K562 (cell line): ENCODE results near the gene RAD23B. TPM values are rescaled to one million over a fixed set of nuclear protein-coding genes. Genes with fewer than 3 reads are reported as not detected.

Experiments used
- ATAC-seq: fragments of 200-7000 bp; cut with Tn5 transposase; 3 replicates; pipeline ENCODE4 v1.9.1; 2020; ENCODE audit warnings: moderate library complexity
- BruUV-seq: library from RNA; stranded (reverse); fragments of 400-500 nt; replicated peaks from 2 replicates; lab custom pipeline; 2021; lab: Mats Ljungman, UMichigan
- CTCF ChIA-PET: fragments of 300-600 bp; formaldehyde crosslinking; extraction: SDS; loops from one replicate; lab custom pipeline; 2021; ENCODE audit warnings: low intra/inter-chr PET ratio; lab: Yijun Ruan, JAX
- POLR2A ChIA-PET: fragments of 300-600, 350-650 bp; sonication (Branson Sonifier 250); formaldehyde crosslinking; extraction: SDS; loops from one replicate; lab custom pipeline; 2021; ENCODE audit warnings: antibody characterized with exemption, inconsistent platforms; lab: Yijun Ruan, JAX
- DNase-seq, 4 experiments: peaks; one replicate each; pipeline versions ENCODE4 v3.0.0 to v3.0.0-alpha.2; 2011 to 2018; ENCODE audit warnings: low spot score in 3 of 4, mixed read lengths in 3 of 4; ENCODE audit errors: extremely low read depth in 1 of 4
- FAIRE-seq: peaks from 2 replicates; lab custom pipeline; 2011; peaks lifted over from hg19 to GRCh38; lab: Jason Lieb, UNC
- H2AFZ ChIP-seq: 2 replicates; pipeline ENCODE4 v1.6.0; 2011; ENCODE audit warnings: low read depth, low read length, control low read depth, inconsistent platforms
- H3K27ac ChIP-seq: fragments of 200-600 bp; 3 replicates; pipeline ENCODE4 v1.8.0; 2011; ENCODE audit warnings: low read depth, mild to moderate bottlenecking, control low read depth, inconsistent platforms, low read length, moderate library complexity, mixed read lengths; ENCODE audit errors: extremely low read depth
- H3K27me3 ChIP-seq, 2 experiments: fragments of 300-600 bp in 1 of 2; 2 replicates in 1 of 2; 3 replicates in 1 of 2; pipeline versions ENCODE4 v1.6.0 to v1.8.0; 2011; ENCODE audit warnings: inconsistent platforms in 2 of 2, low read length in 2 of 2, mild to moderate bottlenecking in 1 of 2, mixed read lengths in 1 of 2, moderate library complexity in 1 of 2; ENCODE audit not compliant: control insufficient read depth in 2 of 2, insufficient read depth in 2 of 2
- H3K36me3 ChIP-seq: fragments of 300-600 bp; 3 replicates; pipeline ENCODE4 v1.8.0; 2011; ENCODE audit warnings: mild to moderate bottlenecking, low read length, inconsistent platforms; ENCODE audit not compliant: control insufficient read depth, insufficient read depth
- H3K4me1 ChIP-seq, 2 experiments: fragments of 200-600 bp in 1 of 2; replicated peaks in 1 of 2; 2 replicates in 1 of 2; 3 replicates in 1 of 2; pipeline versions ENCODE4 v1.5.1 to v1.8.0; 2011; ENCODE audit warnings: inconsistent platforms in 2 of 2, low read length in 2 of 2, mild to moderate bottlenecking in 1 of 2, mixed read lengths in 1 of 2, moderate library complexity in 1 of 2; ENCODE audit not compliant: control insufficient read depth in 2 of 2, insufficient read depth in 2 of 2
- H3K4me2 ChIP-seq: 2 replicates; pipeline ENCODE4 v1.6.1; 2011; ENCODE audit warnings: low read length, control low read depth, inconsistent platforms, mixed read lengths; ENCODE audit not compliant: insufficient read depth
- H3K4me3 ChIP-seq: fragments of 200-600 bp; sonication (generic), shearing (Covaris generic); 2 replicates; pipeline ENCODE4 v1.5.1; 2016; ENCODE audit warnings: control low read depth, inconsistent platforms
- H3K79me2 ChIP-seq: fragments of 200-600 bp; 3 replicates; pipeline ENCODE4 v1.8.0; 2011; ENCODE audit warnings: low read length, inconsistent platforms; ENCODE audit not compliant: control insufficient read depth, insufficient read depth
- H3K9ac ChIP-seq, 2 experiments: 2 replicates each; pipeline versions ENCODE4 v1.6.0 to v1.6.1; 2011; ENCODE audit warnings: low read depth in 2 of 2, low read length in 2 of 2, control low read depth in 1 of 2, inconsistent platforms in 1 of 2, mild to moderate bottlenecking in 1 of 2, mixed read lengths in 1 of 2; ENCODE audit not compliant: insufficient read depth in 1 of 2
- H3K9me1 ChIP-seq: one replicate; pipeline ENCODE4 v1.6.0; 2011; ENCODE audit warnings: inconsistent platforms, mild to moderate bottlenecking, low read length, moderate library complexity; ENCODE audit not compliant: control insufficient read depth, insufficient read depth
- H3K9me3 ChIP-seq: replicated peaks from 2 replicates; pipeline ENCODE4 v1.5.1; 2011; ENCODE audit warnings: low read depth, low read length, inconsistent platforms; ENCODE audit not compliant: control insufficient read depth, insufficient read depth
- H4K20me1 ChIP-seq: replicated peaks from 2 replicates; pipeline ENCODE4 v1.6.1; 2011; ENCODE audit warnings: low read length, inconsistent platforms, mixed read lengths; ENCODE audit not compliant: control insufficient read depth, insufficient read depth
- WGBS: fragments of 100-300 bp; shearing (Covaris generic); methylation state at CpG from one replicate; pipeline ENCODE4 v1.1.6; 2016; ENCODE audit warnings: low coverage, mixed read lengths; ENCODE audit not compliant: insufficient coverage; ENCODE audit errors: missing lambda C conversion rate; 5-methylcytosine and 5-hydroxymethylcytosine counted together
- in situ Hi-C: fragments of 300-500 bp; cut with MboI; formaldehyde crosslinking; loops from 4 replicates; pipeline ENCODE4 v1.15.0; 2018; ENCODE audit warnings: inconsistent platforms, mixed read lengths
- intact Hi-C: fragments of 100-400 bp; cut with micrococcal nuclease; formaldehyde crosslinking; loops from 2 replicates; pipeline ENCODE4 v1.14.2; 2022
- polyA plus RNA-seq, 8 experiments: library from polyadenylated mRNA; depleted of rRNA in 4 of 8; stranded (reverse) in 5 of 8; unstranded in 3 of 8; fragments of >200 nt; fragmentation: Nextera tagmentation in 2 of 8; fragmentation: Illumina TruSeq in 1 of 8; extraction: Ambion mirVana in 2 of 8; extraction: Trizol in 1 of 8; gene quantifications; 2 replicates each; pipeline versions ENCODE4 v1.2.1 to v1.2.3, GENCODE V29; 2011 to 2014; ENCODE audit warnings: inconsistent platforms in 1 of 8, missing spikeins in 1 of 8
- total RNA-seq, 7 experiments: library from RNA; depleted of rRNA in 6 of 7; stranded (reverse); fragments of >200 nt in 6 of 7; fragmentation: Illumina TruSeq in 2 of 7; extraction: Trizol in 2 of 7; gene quantifications; 2 replicates each; pipeline versions ENCODE4 v1.2.1 to v1.2.3, GENCODE V29; 2011 to 2021; ENCODE audit warnings: low replicate concordance in 1 of 7
- TF ChIP-seq, protein P1 (sequence below): fragments of 250-450 bp; sonication (Bioruptor Pico); IDR thresholded peaks from 2 replicates; pipeline ENCODE4 v1.5.0; 2020; ENCODE audit warnings: mild to moderate bottlenecking, borderline replicate concordance
- TF ChIP-seq, protein P2 (sequence below): IDR thresholded peaks from 2 replicates; pipeline ENCODE4 v1.6.1; 2016; ENCODE audit warnings: missing genetic modification characterization, missing compliant biosample characterization

Gene RAD23B
- total and polyA plus RNA-seq, 9 of the 15 experiments (the other 6 are each of a cell fraction or from before 2014, with no cell fraction given), result 14.5 to 184 (median 114) TPM

DNA sequence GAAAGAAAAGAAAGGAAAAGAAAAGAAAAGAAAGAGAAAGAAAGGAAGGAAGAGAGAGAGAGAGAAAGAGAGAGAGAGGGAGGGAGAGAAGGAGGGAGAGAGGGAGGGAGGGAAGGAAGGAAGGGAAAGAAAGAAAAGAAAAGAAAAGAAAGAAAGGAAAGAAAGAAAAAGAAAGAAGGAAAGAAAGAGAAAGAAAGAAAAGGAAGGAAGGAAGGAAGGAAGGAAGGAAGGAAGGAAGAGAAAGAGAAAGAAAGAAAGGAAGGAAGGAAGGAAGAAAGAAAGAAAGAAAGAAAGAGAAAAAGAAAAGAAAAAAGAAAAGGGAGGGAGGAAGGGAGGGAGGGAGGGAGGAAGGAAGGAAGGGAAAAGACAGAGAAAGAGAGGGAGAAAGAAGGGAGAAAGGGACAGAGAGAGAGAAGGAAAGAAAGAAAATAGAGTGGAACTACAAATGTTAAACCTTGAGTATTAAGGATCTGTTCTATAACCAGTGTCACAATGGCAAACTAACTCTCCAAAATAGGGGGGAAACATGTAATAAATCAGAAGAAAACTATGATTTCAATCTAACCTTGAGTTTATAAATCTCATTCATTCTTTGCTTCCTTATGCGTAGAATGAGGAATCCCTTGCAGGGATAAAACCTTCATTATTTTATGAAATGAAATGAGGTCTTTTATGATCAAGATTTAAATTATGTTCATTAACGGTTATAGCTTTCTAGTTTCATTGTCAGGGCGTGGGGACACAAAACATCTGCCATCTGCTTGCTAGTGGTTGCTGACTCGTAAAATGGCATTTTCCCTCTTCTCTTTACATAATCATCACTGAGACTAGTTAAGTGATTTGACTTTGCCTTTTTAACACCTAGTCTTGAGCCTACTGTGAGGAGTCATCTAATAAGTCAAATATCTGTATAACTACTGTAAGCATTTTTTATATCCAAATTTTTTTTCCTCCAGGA, 40.7 kb upstream of the RAD23B start:
- no peaks in the 10 kb centered on the region for H3K79me2 ChIP-seq
- FAIRE-seq, result peak; percentile 15
- H3K4me1 ChIP-seq, result no peaks in the 10 kb centered on the region
- H3K27me3 ChIP-seq, result no peaks in the 10 kb centered on the region
- no peaks in the 10 kb centered on the region for H3K9me3 ChIP-seq
- DNase-seq, result no peak
- no peak overlapping the region for H3K9ac ChIP-seq
- no peak overlapping the region for H3K27ac ChIP-seq
- intact Hi-C loops (no loop called here), in situ Hi-C loops (no loop called here)
- H3K4me3 ChIP-seq, result no peak overlapping the region
- H4K20me1 ChIP-seq, result no peaks in the 10 kb centered on the region
- H3K4me2 ChIP-seq, result no peak overlapping the region
- ATAC-seq, result no peak
- WGBS, result 0% methylated on average over 4 of the region's 4 CpGs
- no TSS peak for BruUV-seq
- H3K36me3 ChIP-seq, result no peaks in the 10 kb centered on the region
- POLR2A ChIA-PET, result interaction anchor here (0.7 kb wide), 1 partner anchor 102 kb away, joined by 3 read pairs; no protein-coding TSS in a partner anchor
- no peak overlapping the region for H2AFZ ChIP-seq
- CTCF ChIA-PET, result no interaction called here
- TF ChIP-seq, protein P1, sequence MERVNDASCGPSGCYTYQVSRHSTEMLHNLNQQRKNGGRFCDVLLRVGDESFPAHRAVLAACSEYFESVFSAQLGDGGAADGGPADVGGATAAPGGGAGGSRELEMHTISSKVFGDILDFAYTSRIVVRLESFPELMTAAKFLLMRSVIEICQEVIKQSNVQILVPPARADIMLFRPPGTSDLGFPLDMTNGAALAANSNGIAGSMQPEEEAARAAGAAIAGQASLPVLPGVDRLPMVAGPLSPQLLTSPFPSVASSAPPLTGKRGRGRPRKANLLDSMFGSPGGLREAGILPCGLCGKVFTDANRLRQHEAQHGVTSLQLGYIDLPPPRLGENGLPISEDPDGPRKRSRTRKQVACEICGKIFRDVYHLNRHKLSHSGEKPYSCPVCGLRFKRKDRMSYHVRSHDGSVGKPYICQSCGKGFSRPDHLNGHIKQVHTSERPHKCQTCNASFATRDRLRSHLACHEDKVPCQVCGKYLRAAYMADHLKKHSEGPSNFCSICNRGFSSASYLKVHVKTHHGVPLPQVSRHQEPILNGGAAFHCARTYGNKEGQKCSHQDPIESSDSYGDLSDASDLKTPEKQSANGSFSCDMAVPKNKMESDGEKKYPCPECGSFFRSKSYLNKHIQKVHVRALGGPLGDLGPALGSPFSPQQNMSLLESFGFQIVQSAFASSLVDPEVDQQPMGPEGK (CRISPR knock-in tag), result no peak
- TF ChIP-seq, protein P2, sequence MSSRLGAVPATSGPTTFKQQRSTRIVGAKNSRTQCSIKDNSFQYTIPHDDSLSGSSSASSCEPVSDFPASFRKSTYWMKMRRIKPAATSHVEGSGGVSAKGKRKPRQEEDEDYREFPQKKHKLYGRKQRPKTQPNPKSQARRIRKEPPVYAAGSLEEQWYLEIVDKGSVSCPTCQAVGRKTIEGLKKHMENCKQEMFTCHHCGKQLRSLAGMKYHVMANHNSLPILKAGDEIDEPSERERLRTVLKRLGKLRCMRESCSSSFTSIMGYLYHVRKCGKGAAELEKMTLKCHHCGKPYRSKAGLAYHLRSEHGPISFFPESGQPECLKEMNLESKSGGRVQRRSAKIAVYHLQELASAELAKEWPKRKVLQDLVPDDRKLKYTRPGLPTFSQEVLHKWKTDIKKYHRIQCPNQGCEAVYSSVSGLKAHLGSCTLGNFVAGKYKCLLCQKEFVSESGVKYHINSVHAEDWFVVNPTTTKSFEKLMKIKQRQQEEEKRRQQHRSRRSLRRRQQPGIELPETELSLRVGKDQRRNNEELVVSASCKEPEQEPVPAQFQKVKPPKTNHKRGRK (tag), result peak; percentile 95
- TF ChIP-seq, all 486 proteins: peak for 1
- no peaks in the 10 kb centered on the region for H3K9me1 ChIP-seq
